ENCODE results near the gene CYTH1.

The CYTH1 gene

GRCh38 chr17:78644931-78645351, 137.1 kb downstream of the CYTH1 start:
- ChIA-PET CTCF (interaction anchor here (1.4 kb wide), 1 partner anchor 11 kb away, joined by 3 read pairs; no protein-coding TSS in a partner anchor), POLR2A (no interaction called here)
- no peaks in the 10 kb centered on the region for H3K36me3 ChIP-seq (ENCODE audit: control insufficient read depth in 2 of 2, insufficient read depth in 1 of 2, low read length in 2 of 2)
- no peak overlapping the region for H3K4me3 ChIP-seq (ENCODE audit: low read depth, low read length)
- TF ChIP-seq ZNF114 (tag by site-specific recombination; IDR thresholded peaks at IDR 0.05) (no peak), ZSCAN23 (tag by site-specific recombination; IDR thresholded peaks at IDR 0.05) (no peak), ZNF19 (tag by site-specific recombination; IDR thresholded peaks at IDR 0.05; ENCODE audit: low read depth) (no peak), ZNF623 (tag by site-specific recombination; IDR thresholded peaks at IDR 0.05) (no peak), ZNF18 (tag by site-specific recombination; IDR thresholded peaks at IDR 0.05) (no peak), ZNF48 (tag by site-specific recombination; IDR thresholded peaks at IDR 0.05) (no peak), OVOL3 (tag by site-specific recombination; IDR thresholded peaks at IDR 0.05) (no peak), REPIN1 (tag by site-specific recombination; IDR thresholded peaks at IDR 0.05; ENCODE audit: low read depth) (no peak), ZNF274 (IDR thresholded peaks at IDR 0.05; ENCODE audit: low read length) (no peak), ZNF274 (tag by site-specific recombination; IDR thresholded peaks at IDR 0.05; ENCODE audit: borderline replicate concordance) (no peak), ZBTB21 (tag by site-specific recombination; IDR thresholded peaks at IDR 0.05) (no peak), ZNF302 (tag by site-specific recombination; IDR thresholded peaks at IDR 0.05; ENCODE audit: low read depth) (no peak)
- TF ChIP-seq, protein P1, sequence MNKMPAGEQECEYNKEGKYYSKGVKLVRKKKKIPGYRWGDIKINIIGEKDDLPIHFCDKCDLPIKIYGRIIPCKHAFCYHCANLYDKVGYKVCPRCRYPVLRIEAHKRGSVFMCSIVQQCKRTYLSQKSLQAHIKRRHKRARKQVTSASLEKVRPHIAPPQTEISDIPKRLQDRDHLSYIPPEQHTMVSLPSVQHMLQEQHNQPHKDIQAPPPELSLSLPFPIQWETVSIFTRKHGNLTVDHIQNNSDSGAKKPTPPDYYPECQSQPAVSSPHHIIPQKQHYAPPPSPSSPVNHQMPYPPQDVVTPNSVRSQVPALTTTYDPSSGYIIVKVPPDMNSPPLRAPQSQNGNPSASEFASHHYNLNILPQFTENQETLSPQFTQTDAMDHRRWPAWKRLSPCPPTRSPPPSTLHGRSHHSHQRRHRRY (tag by site-specific recombination; IDR thresholded peaks at IDR 0.05), result no peak
- TF ChIP-seq, protein P2, sequence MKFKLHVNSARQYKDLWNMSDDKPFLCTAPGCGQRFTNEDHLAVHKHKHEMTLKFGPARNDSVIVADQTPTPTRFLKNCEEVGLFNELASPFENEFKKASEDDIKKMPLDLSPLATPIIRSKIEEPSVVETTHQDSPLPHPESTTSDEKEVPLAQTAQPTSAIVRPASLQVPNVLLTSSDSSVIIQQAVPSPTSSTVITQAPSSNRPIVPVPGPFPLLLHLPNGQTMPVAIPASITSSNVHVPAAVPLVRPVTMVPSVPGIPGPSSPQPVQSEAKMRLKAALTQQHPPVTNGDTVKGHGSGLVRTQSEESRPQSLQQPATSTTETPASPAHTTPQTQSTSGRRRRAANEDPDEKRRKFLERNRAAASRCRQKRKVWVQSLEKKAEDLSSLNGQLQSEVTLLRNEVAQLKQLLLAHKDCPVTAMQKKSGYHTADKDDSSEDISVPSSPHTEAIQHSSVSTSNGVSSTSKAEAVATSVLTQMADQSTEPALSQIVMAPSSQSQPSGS (tag by site-specific recombination; IDR thresholded peaks at IDR 0.05; ENCODE audit: low read depth), result no peak
- TF ChIP-seq, protein P3, sequence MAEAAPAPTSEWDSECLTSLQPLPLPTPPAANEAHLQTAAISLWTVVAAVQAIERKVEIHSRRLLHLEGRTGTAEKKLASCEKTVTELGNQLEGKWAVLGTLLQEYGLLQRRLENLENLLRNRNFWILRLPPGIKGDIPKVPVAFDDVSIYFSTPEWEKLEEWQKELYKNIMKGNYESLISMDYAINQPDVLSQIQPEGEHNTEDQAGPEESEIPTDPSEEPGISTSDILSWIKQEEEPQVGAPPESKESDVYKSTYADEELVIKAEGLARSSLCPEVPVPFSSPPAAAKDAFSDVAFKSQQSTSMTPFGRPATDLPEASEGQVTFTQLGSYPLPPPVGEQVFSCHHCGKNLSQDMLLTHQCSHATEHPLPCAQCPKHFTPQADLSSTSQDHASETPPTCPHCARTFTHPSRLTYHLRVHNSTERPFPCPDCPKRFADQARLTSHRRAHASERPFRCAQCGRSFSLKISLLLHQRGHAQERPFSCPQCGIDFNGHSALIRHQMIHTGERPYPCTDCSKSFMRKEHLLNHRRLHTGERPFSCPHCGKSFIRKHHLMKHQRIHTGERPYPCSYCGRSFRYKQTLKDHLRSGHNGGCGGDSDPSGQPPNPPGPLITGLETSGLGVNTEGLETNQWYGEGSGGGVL (tag by site-specific recombination; IDR thresholded peaks at IDR 0.05), result no peak
- H3K27ac ChIP-seq (ENCODE audit: extremely low read depth, low read depth, low read length), result no peak overlapping the region
- no peaks in the 10 kb centered on the region for H3K9me3 ChIP-seq (ENCODE audit: control insufficient read depth, insufficient read depth, low read depth, low read length)
- H3K4me1 ChIP-seq (ENCODE audit: control insufficient read depth, insufficient read depth, low read length), result no peaks in the 10 kb centered on the region

GRCh38 chr17:78644224-78644623, 137.8 kb downstream of the CYTH1 start:
- ChIA-PET CTCF (interaction anchor here (1.4 kb wide), 1 partner anchor 10 kb away, joined by 3 read pairs; no protein-coding TSS in a partner anchor), POLR2A (no interaction called here)

GRCh38 chr17:78643326-78643725, 138.7 kb downstream of the CYTH1 start:
- Histone ChIP-seq H3K27ac (ENCODE audit: extremely low read depth, low read depth, low read length) (no peak overlapping the region), H3K4me1 (ENCODE audit: control insufficient read depth, insufficient read depth, low read length) (no peaks in the 10 kb centered on the region), H3K36me3 (ENCODE audit: control insufficient read depth in 2 of 2, insufficient read depth in 1 of 2, low read length in 2 of 2) (no peaks in the 10 kb centered on the region), H3K4me3 (ENCODE audit: low read depth, low read length) (no peak overlapping the region), H3K9me3 (ENCODE audit: control insufficient read depth, insufficient read depth, low read depth, low read length) (no peaks in the 10 kb centered on the region)
- ChIA-PET CTCF (no interaction called here), POLR2A (no interaction called here)
- no peak for TF ChIP-seq KLF10 (tag by site-specific recombination; IDR thresholded peaks at IDR 0.05)
- TF ChIP-seq ZNF366 (tag by site-specific recombination; conservative IDR thresholded peaks at IDR 0.05), result 0 out of 2 replicates have a peak, but pooled peaks have one; percentile 16
- TF ChIP-seq, protein P4, sequence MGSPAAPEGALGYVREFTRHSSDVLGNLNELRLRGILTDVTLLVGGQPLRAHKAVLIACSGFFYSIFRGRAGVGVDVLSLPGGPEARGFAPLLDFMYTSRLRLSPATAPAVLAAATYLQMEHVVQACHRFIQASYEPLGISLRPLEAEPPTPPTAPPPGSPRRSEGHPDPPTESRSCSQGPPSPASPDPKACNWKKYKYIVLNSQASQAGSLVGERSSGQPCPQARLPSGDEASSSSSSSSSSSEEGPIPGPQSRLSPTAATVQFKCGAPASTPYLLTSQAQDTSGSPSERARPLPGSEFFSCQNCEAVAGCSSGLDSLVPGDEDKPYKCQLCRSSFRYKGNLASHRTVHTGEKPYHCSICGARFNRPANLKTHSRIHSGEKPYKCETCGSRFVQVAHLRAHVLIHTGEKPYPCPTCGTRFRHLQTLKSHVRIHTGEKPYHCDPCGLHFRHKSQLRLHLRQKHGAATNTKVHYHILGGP (tag by site-specific recombination; IDR thresholded peaks at IDR 0.05), result no peak
- TF ChIP-seq ZNF223 (tag by site-specific recombination; IDR thresholded peaks at IDR 0.05), result no peak
- TF ChIP-seq ZNF792 (tag by site-specific recombination; IDR thresholded peaks at IDR 0.05), result no peak
- TF ChIP-seq ZBTB17 (tag by site-specific recombination; IDR thresholded peaks at IDR 0.05), result no peak
- TF ChIP-seq, protein P5, sequence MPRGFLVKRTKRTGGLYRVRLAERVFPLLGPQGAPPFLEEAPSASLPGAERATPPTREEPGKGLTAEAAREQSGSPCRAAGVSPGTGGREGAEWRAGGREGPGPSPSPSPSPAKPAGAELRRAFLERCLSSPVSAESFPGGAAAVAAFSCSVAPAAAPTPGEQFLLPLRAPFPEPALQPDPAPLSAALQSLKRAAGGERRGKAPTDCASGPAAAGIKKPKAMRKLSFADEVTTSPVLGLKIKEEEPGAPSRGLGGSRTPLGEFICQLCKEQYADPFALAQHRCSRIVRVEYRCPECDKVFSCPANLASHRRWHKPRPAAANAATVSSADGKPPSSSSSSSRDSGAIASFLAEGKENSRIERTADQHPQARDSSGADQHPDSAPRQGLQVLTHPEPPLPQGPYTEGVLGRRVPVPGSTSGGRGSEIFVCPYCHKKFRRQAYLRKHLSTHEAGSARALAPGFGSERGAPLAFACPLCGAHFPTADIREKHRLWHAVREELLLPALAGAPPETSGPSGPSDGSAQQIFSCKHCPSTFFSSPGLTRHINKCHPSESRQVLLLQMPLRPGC (tag by site-specific recombination; IDR thresholded peaks at IDR 0.05), result no peak
- TF ChIP-seq PRDM1 (tag by site-specific recombination; IDR thresholded peaks at IDR 0.05), result 0 out of 2 replicates have a peak, but pooled peaks have one; percentile 15

More at GRCh38 chr17:78644224-78644623, 137.8 kb downstream of the CYTH1 start:
- H3K27ac ChIP-seq (ENCODE audit: extremely low read depth, low read depth, low read length), result no peak overlapping the region
- no peaks in the 10 kb centered on the region for H3K9me3 ChIP-seq (ENCODE audit: control insufficient read depth, insufficient read depth, low read depth, low read length)
- no peaks in the 10 kb centered on the region for H3K36me3 ChIP-seq (ENCODE audit: control insufficient read depth in 2 of 2, insufficient read depth in 1 of 2, low read length in 2 of 2)
- no peak for TF ChIP-seq ZNF549 (tag by site-specific recombination; IDR thresholded peaks at IDR 0.05)
- TF ChIP-seq ZNF266 (tag by site-specific recombination; IDR thresholded peaks at IDR 0.05; ENCODE audit: low read depth), result no peak
- TF ChIP-seq SP2 (tag by site-specific recombination; IDR thresholded peaks at IDR 0.05), result no peak
- TF ChIP-seq ZFHX2 (tag by site-specific recombination; conservative IDR thresholded peaks at IDR 0.05), result no peak
- no peak overlapping the region for H3K4me3 ChIP-seq (ENCODE audit: low read depth, low read length)
- H3K4me1 ChIP-seq (ENCODE audit: control insufficient read depth, insufficient read depth, low read length), result no peaks in the 10 kb centered on the region

Data from HEK293 (cell line).